ENCODE data around the gene OR2B2.

OR2B2 gene

DNA sequence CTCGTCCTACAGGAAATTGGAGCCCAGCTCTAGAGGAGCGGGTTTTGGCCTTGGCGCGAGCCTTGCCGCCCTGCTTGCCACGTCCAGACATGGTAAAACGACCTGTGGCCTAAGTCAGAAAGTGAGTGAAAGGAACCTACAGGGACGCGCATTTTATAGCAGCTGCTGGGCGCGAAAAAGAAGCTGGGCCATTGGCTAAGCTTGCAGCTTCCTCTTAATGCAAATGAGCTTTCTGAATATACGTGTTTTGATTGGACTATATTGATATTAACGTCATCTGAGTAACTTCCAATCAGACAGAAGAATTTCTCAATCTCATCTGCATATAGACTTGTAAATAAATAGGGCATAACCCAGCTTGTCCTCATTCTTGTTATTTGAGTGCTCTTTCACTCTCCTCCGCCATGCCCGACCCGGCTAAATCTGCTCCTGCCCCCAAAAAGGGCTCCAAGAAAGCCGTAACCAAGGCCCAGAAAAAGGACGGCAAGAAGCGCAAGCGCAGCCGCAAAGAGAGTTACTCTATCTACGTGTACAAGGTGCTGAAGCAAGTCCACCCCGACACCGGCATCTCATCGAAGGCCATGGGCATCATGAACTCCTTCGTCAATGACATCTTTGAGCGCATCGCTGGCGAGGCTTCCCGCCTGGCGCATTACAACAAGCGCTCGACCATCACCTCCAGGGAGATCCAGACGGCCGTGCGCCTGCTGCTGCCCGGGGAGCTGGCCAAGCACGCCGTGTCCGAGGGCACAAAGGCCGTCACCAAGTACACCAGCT is 18.9 kb downstream of the OR2B2 start:
- DNase-seq, result peak; percentile 98

DNA sequence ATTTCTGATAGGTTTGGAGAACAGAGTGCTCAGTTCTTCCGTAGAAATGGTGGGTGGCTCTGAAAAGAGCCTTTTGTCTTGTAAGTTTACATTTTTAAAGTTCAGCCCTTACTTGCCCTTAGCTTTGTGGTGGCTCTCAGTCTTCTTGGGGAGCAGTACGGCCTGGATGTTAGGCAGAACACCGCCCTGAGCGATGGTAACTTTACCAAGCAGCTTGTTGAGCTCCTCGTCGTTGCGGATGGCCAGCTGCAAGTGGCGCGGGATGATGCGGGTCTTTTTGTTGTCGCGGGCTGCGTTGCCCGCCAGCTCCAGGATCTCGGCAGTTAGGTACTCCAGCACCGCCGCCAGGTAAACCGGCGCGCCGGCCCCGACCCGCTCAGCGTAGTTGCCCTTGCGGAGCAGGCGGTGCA is 19.5 kb downstream of the OR2B2 start:
- no peak for DNase-seq

GRCh38 chr6:27891320-27891875 is 20.8 kb downstream of the OR2B2 start:
- peak; percentile 45 for DNase-seq

GRCh38 chr6:27890445-27891319 is 21.5 kb downstream of the OR2B2 start:
- DNase-seq, result peak; percentile 90

GRCh38 chr6:27889628-27890444 is 22.4 kb downstream of the OR2B2 start:
- no peak for DNase-seq

- DNase-seq, result no peak
Measured at GRCh38 chr6:27889275-27889627, 22.9 kb downstream of the OR2B2 start.

DNA sequence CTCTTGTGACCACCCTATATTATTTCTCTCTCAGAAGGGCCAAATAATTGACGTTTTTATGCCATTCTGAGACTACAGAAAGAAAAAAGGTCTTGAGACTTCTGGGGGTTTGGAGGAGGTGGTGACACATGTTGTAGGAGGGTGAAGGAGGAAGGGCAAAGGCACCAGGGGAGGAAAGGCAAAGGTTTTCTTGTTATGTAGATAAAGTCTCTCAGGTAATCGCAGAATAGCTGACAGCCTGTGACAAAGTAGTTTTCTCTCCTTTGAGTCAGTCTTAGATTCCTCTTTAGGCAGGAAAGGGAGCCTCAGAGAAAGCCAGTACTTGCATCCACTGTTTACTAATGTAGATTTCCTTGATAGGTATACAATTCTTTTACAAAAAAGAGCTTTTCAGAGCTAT is 23.6 kb downstream of the OR2B2 start:
- no peak for DNase-seq

- no peak for DNase-seq
Measured at GRCh38 chr6:27886073-27886472, 26.1 kb downstream of the OR2B2 start.

DNA sequence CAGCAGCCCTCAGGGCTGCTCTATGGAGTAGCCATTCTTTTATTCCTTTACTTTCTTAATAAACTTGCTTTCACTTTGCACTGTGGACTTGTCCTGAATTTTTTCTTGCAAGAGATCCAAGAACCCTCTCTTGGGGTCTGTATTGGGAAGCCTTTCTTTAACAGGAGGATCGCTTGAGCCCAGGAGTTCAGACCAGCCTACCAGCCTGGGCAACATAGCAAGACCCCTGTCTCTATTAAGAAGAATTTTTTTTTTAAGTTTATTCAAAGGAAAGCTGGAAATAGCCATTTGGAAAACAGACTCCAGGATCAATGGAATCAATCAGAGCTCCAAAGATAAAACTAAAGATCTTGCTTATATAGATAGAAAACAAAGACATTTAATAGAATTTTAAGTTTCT is 29.1 kb downstream of the OR2B2 start:
- DNase-seq, result no peak

- no peak for DNase-seq
Measured at GRCh38 chr6:27882624-27883023, 29.6 kb downstream of the OR2B2 start.

DNA sequence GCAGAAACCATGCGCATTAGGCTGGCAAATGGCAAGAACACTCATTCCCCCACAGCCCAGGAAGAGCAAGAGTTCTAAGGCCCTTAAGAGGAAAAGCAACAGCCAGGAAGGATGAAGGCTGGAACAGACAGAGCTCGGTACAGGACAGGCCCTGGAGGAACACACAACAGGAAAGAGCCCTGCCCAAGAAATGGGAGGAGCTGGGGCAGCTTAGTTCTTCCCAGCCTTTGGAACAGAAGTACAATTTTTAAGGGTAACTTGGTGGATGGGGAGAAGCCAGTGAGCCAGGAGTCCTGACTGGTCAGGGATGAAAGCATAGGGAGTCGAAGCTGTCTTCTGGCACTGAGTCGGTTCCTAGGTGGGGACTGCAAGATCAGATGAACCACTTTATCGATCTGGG is 32.4 kb downstream of the OR2B2 start:
- no peak for DNase-seq

GRCh38 chr6:27874016-27874415 is 38.2 kb downstream of the OR2B2 start:
- DNase-seq, result no peak

GRCh38 chr6:27873021-27873940 is 38.9 kb downstream of the OR2B2 start:
- DNase-seq, result no peak

- no peak for DNase-seq
Measured at GRCh38 chr6:27872642-27873020, 39.6 kb downstream of the OR2B2 start.

DNA sequence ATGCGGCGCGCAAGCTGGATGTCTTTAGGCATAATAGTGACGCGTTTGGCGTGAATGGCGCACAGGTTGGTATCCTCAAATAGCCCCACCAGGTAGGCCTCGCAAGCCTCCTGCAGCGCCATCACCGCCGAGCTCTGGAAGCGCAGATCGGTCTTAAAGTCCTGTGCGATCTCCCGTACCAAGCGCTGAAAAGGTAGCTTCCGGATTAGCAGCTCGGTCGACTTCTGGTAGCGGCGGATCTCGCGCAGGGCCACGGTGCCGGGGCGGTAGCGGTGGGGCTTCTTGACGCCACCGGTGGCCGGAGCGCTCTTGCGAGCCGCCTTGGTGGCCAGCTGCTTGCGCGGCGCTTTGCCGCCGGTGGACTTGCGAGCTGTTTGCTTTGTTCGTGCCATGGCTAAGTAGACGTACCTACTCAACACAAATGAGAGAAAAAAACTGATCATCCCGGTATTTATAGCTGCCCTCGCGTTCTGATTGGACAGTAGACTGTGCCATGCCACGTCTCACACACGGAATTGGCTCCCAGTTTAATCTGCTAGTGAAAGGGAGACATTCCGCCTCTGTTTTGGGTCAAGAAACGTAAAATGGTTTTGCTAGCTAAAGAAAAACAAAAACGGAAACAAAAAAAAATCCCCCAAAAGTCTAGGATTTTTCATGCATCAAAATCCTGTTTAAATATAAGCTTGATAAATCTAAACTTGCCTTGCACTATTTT is 40.1 kb downstream of the OR2B2 start:
- DNase-seq, result no peak

DNA sequence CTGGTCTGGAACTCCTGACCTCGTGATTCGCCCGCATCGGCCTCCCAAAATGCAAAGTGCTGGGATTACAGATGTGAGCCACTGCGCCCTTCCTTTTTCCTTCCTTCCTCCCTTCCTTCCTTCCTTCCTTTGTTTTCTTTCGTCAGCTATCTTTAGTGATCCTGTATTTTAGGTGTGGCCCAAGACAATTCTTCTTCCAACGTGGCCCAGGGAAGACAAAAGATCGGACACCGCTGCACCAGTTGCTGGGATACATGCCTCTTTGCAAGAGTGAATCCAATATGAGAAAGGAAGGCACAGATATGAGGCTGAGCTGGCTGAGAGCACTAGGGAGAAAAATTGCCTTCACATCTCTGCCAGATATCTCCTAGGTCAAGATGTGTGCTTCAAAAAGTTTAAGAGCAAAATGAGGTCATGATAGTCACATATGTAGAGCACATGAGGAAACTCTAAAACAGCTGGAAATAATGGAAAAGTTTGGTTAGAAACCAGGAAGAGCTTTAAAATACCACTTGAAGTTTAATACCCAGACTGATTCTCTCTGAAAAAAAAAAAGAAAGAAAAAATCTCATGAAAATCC is 41.8 kb downstream of the OR2B2 start:
- DNase-seq, result no peak

GRCh38 chr6:27868311-27868710 is 43.9 kb downstream of the OR2B2 start:
- no peak for DNase-seq

DNA sequence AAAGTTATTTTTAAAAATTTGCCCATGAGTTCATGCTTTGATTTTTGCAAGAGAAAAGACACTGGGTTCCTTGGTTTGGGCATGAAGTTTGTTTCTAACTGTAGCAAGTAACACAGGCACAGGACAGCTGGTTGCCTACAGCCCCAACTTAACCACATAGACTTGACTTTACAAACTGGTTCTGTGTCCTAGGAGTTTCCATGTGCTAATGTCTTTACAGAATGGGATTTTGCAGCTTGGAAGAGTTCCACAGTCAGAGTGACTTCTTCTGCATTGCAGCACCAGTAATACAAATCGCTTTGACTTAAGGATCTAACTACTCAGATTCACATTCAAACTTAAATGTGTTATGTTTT is 44.3 kb downstream of the OR2B2 start:
- DNase-seq, result peak; percentile 28

- DNase-seq, result peak; percentile 86
Measured at GRCh38 chr6:27867051-27867944, 44.9 kb downstream of the OR2B2 start.
